H9 (cell line): ENCODE data around the gene CCDC33. TPM values are rescaled to one million over a fixed set of nuclear protein-coding genes. Genes with fewer than 3 reads are reported as not detected.

Experiments used
- DNase-seq: peaks from one replicate; pipeline ENCODE4 v3.0.0-alpha.2; 2017
- H2AFZ ChIP-seq: one replicate; pipeline ENCODE4 v1.6.1; 2013; ENCODE audit warnings: mild to moderate bottlenecking, low read length, control low read depth, moderate library complexity
- H2AK5ac ChIP-seq: 2 replicates; pipeline ENCODE4 v1.6.1; 2013; ENCODE audit warnings: low read length, control low read depth, mixed read lengths; ENCODE audit not compliant: insufficient read length
- H2BK120ac ChIP-seq: one replicate; pipeline ENCODE4 v1.6.1; 2013; ENCODE audit warnings: low read depth, mild to moderate bottlenecking, low read length, control low read depth, inconsistent platforms; ENCODE audit not compliant: poor library complexity, severe bottlenecking
- H2BK12ac ChIP-seq: 2 replicates; pipeline ENCODE4 v1.6.1; 2013; ENCODE audit warnings: low read length, control low read depth, mixed read lengths, low read depth; ENCODE audit not compliant: insufficient read length
- H2BK15ac ChIP-seq: 2 replicates; pipeline ENCODE4 v1.6.1; 2013; ENCODE audit warnings: low read depth, low read length, control low read depth
- H2BK20ac ChIP-seq: one replicate; pipeline ENCODE4 v1.6.1; 2013; ENCODE audit warnings: low read depth, mild to moderate bottlenecking, low read length, control low read depth, inconsistent platforms; ENCODE audit not compliant: poor library complexity, severe bottlenecking
- H2BK5ac ChIP-seq: 2 replicates; pipeline ENCODE4 v1.6.1; 2013; ENCODE audit warnings: low read length, control low read depth, mixed read lengths; ENCODE audit not compliant: insufficient read length
- H3K14ac ChIP-seq: 2 replicates; pipeline ENCODE4 v1.6.1; 2013; ENCODE audit warnings: low read length, control low read depth; ENCODE audit not compliant: insufficient read depth
- H3K18ac ChIP-seq: 2 replicates; pipeline ENCODE4 v1.6.1; 2013; ENCODE audit warnings: low read depth, mild to moderate bottlenecking, mixed read lengths, low read length, control low read depth; ENCODE audit not compliant: insufficient read length
- H3K23ac ChIP-seq: 2 replicates; pipeline ENCODE4 v1.6.1; 2013; ENCODE audit warnings: low read length, control low read depth, mixed read lengths, low read depth; ENCODE audit not compliant: insufficient read length
- H3K23me2 ChIP-seq: 2 replicates; pipeline ENCODE4 v1.6.1; 2013; ENCODE audit warnings: low read depth, mild to moderate bottlenecking, mixed read lengths, low read length, control low read depth; ENCODE audit not compliant: insufficient read length, poor library complexity, severe bottlenecking
- H3K27ac ChIP-seq: 2 replicates; pipeline ENCODE4 v1.5.1; 2013; ENCODE audit warnings: low read length, control low read depth, mixed read lengths, low read depth; ENCODE audit not compliant: insufficient read length
- H3K27me3 ChIP-seq: 2 replicates; pipeline ENCODE4 v1.6.1; 2013; ENCODE audit warnings: low read length, control low read depth, inconsistent platforms; ENCODE audit not compliant: insufficient read depth
- H3K4ac ChIP-seq: 2 replicates; pipeline ENCODE4 v1.6.1; 2013; ENCODE audit warnings: low read depth, mild to moderate bottlenecking, control low read depth, inconsistent platforms, low read length, moderate library complexity
- H3K4me1 ChIP-seq: 2 replicates; pipeline ENCODE4 v1.6.1; 2013; ENCODE audit warnings: low read length, control low read depth, inconsistent platforms; ENCODE audit not compliant: insufficient read depth
- H3K4me2 ChIP-seq: 2 replicates; pipeline ENCODE4 v1.6.1; 2013; ENCODE audit warnings: low read length, control low read depth, mixed read lengths; ENCODE audit not compliant: insufficient read length, insufficient read depth
- H3K56ac ChIP-seq: 2 replicates; pipeline ENCODE4 v1.6.1; 2013; ENCODE audit warnings: low read depth, mild to moderate bottlenecking, mixed read lengths, low read length, control low read depth; ENCODE audit not compliant: insufficient read length
- H3K79me1 ChIP-seq: 2 replicates; pipeline ENCODE4 v1.6.1; 2013; ENCODE audit warnings: low read depth, mild to moderate bottlenecking, moderate library complexity, low read length, control low read depth, inconsistent platforms; ENCODE audit not compliant: insufficient read depth, poor library complexity, severe bottlenecking
- H3K79me2 ChIP-seq: 2 replicates; pipeline ENCODE4 v1.6.1; 2013; ENCODE audit warnings: low read length, control low read depth, inconsistent platforms; ENCODE audit not compliant: insufficient read depth
- H3K9ac ChIP-seq: 2 replicates; pipeline ENCODE4 v1.6.1; 2013; ENCODE audit warnings: low read length, control low read depth, mixed read lengths; ENCODE audit not compliant: insufficient read length; ENCODE audit errors: extremely low read depth
- H3K9me3 ChIP-seq: one replicate; pipeline ENCODE4 v1.6.1; 2013; ENCODE audit warnings: low read depth, low read length, inconsistent platforms; ENCODE audit not compliant: control insufficient read depth
- H3T11ph ChIP-seq: one replicate; pipeline ENCODE4 v1.6.1; 2013; ENCODE audit warnings: mild to moderate bottlenecking, low read length, control low read depth, inconsistent platforms
- H4K20me1 ChIP-seq: one replicate; pipeline ENCODE4 v1.6.1; 2013; ENCODE audit not compliant: control insufficient read depth, insufficient read length, insufficient read depth
- H4K5ac ChIP-seq: 2 replicates; pipeline ENCODE4 v1.6.1; 2013; ENCODE audit warnings: low read depth, mild to moderate bottlenecking, mixed read lengths, low read length, control low read depth; ENCODE audit not compliant: insufficient read length
- H4K8ac ChIP-seq: replicated peaks from 2 replicates; pipeline ENCODE4 v1.6.1; 2013; ENCODE audit warnings: low read length, control low read depth, mixed read lengths, low read depth; ENCODE audit not compliant: insufficient read length
- H4K91ac ChIP-seq: 2 replicates; pipeline ENCODE4 v1.6.1; 2013; ENCODE audit warnings: low read depth, mild to moderate bottlenecking, moderate library complexity, mixed read lengths, low read length, control low read depth; ENCODE audit not compliant: insufficient read length
- H3K27ac Mint-ChIP-seq, 3 experiments: 2 replicates in 2 of 3; 3 replicates in 1 of 3; pipeline ENCODE4 v1.8.0; 2020 to 2021; ENCODE audit warnings: mixed read lengths in 3 of 3, mild to moderate bottlenecking in 1 of 3, moderate library complexity in 1 of 3
- H3K27me3 Mint-ChIP-seq: 2 replicates; pipeline ENCODE4 v1.8.0; 2021; ENCODE audit warnings: low read depth, mild to moderate bottlenecking, moderate library complexity, mixed read lengths
- H3K36me3 Mint-ChIP-seq, 3 experiments: 2 replicates in 2 of 3; 3 replicates in 1 of 3; pipeline ENCODE4 v1.8.0; 2020 to 2021; ENCODE audit warnings: low read depth in 3 of 3, mixed read lengths in 3 of 3; ENCODE audit not compliant: insufficient read depth in 1 of 3
- H3K4me1 Mint-ChIP-seq, 2 experiments: 2 replicates each; pipeline ENCODE4 v1.8.0; 2020; ENCODE audit warnings: mixed read lengths in 2 of 2
- H3K4me3 Mint-ChIP-seq, 2 experiments: 2 replicates in 1 of 2; 3 replicates in 1 of 2; pipeline ENCODE4 v1.8.0; 2020 to 2021; ENCODE audit warnings: mild to moderate bottlenecking in 2 of 2, mixed read lengths in 2 of 2, moderate library complexity in 1 of 2
- H3K9me3 Mint-ChIP-seq, 2 experiments: 2 replicates in 1 of 2; 3 replicates in 1 of 2; pipeline ENCODE4 v1.8.0; 2020; ENCODE audit warnings: mild to moderate bottlenecking in 2 of 2, mixed read lengths in 2 of 2, moderate library complexity in 1 of 2
- CTCF ChIP-seq: fragments of 200-600 bp; sonication (generic); conservative IDR thresholded peaks from 3 replicates; pipeline ENCODE4 v1.8.0; 2021; ENCODE audit warnings: antibody characterized with exemption, mild to moderate bottlenecking
- WGBS: extraction: QIAGEN DNeasy Blood & Tissue Kit; methylation state at CpG from one replicate; pipeline ENCODE4 v1.1.7; 2013; ENCODE audit warnings: missing lambda C conversion rate, low lambda C conversion rate, mixed read lengths; ENCODE audit not compliant: insufficient read length; ENCODE audit errors: extremely low coverage; 5-methylcytosine and 5-hydroxymethylcytosine counted together
- total RNA-seq: library from RNA; stranded (reverse); gene quantifications from 2 replicates; pipeline ENCODE4 v1.2.1, GENCODE V29; 2021

The CCDC33 gene
- total RNA-seq, 1 experiment from 2014 or later: 4.6 TPM

GRCh38 chr15:74257623-74258022 is 21.5 kb downstream of the CCDC33 start:
- no peak overlapping the region for H3K4me3 Mint-ChIP-seq
- Histone ChIP-seq H3K9ac (no peak overlapping the region), H3K18ac (no peak overlapping the region), H3K27ac (no peak overlapping the region), H2BK20ac (no peak overlapping the region), H4K5ac (no peak overlapping the region), H3K4ac (no peak overlapping the region), H2AFZ (no peak overlapping the region), H2BK120ac (no peak overlapping the region), H3K23me2 (no peaks in the 10 kb centered on the region), H3K23ac (no peak overlapping the region), H4K91ac (no peak overlapping the region), H2BK5ac (no peak overlapping the region), H4K8ac (no peak overlapping the region), H2AK5ac (no peak overlapping the region), H3K79me2 (no peaks in the 10 kb centered on the region), H3K4me1 (no peaks in the 10 kb centered on the region; the same call in 1 of the 2 replicates), H3K56ac (no peak overlapping the region), H3K79me1 (no peaks in the 10 kb centered on the region), H3K27me3 (no peaks in the 10 kb centered on the region), H3T11ph (no peak overlapping the region), H2BK12ac (no peak overlapping the region), H3K14ac (no peak overlapping the region), H3K9me3 (no peaks in the 10 kb centered on the region), H2BK15ac (no peak overlapping the region), H3K4me2 (no peak overlapping the region), H4K20me1 (no peaks in the 10 kb centered on the region)
- no peak for DNase-seq
- WGBS: no CpG with 5 or more reads among the region's 1 CpG
- H3K9me3 Mint-ChIP-seq: no peaks in the 10 kb centered on the region
- H3K27me3 Mint-ChIP-seq: peaks cover 24% of the 10 kb centered on the region
- peaks cover 21 to 41% of the 10 kb centered on the region in 2 experiments for H3K4me1 Mint-ChIP-seq
- TF ChIP-seq CTCF: no peak
- no peak overlapping the region for H3K27ac Mint-ChIP-seq
- H3K36me3 Mint-ChIP-seq: no peaks in the 10 kb centered on the region
